IMR-90 (cell line): ENCODE measurements around the gene ARPIN. TPM values are rescaled to one million over a fixed set of nuclear protein-coding genes. Genes with fewer than 3 reads are reported as not detected.

Experiments
- ATAC-seq: fragments of 200-7000 bp; cut with Tn5 transposase; 2 replicates; pipeline ENCODE4 v1.9.1; 2020; ENCODE audit warnings: low read depth, mild to moderate bottlenecking, moderate library complexity
- BruUV-seq: library from RNA; stranded (reverse); fragments of 400-500 nt; replicated peaks from 2 replicates; lab custom pipeline; 2021; lab: Mats Ljungman, UMichigan
- CTCF ChIA-PET: fragments of 300-600 bp; formaldehyde crosslinking; extraction: SDS; loops from one replicate; lab custom pipeline; 2021; ENCODE audit warnings: antibody characterized with exemption; lab: Yijun Ruan, JAX
- POLR2A ChIA-PET: fragments of 300-600 bp; sonication (Branson Sonifier 250); formaldehyde crosslinking; loops from one replicate; lab custom pipeline; 2022; ENCODE audit warnings: antibody characterized with exemption; ENCODE audit not compliant: unreplicated experiment; lab: Charles Lee
- DNase-seq: peaks from one replicate; pipeline ENCODE4 v3.0.0; 2013
- H2AFZ ChIP-seq: replicated peaks from 2 replicates; pipeline ENCODE3; 2013; ENCODE audit warnings: low read length, mild to moderate bottlenecking; ENCODE audit not compliant: poor library complexity
- H2AK5ac ChIP-seq: 2 replicates; pipeline ENCODE4 v1.6.1; 2013; ENCODE audit warnings: low read depth, low read length, inconsistent platforms
- H2AK9ac ChIP-seq: replicated peaks from 2 replicates; pipeline ENCODE3; 2013; ENCODE audit warnings: mild to moderate bottlenecking, low read depth, low read length, moderate library complexity; ENCODE audit not compliant: poor library complexity
- H2BK120ac ChIP-seq: 2 replicates; pipeline ENCODE4 v1.6.1; 2013; ENCODE audit warnings: low read depth, low read length, inconsistent platforms
- H2BK15ac ChIP-seq: 3 replicates; pipeline ENCODE4 v1.6.1; 2013; ENCODE audit warnings: low read depth, low read length, inconsistent platforms
- H2BK20ac ChIP-seq: 2 replicates; pipeline ENCODE4 v1.6.1; 2013; ENCODE audit warnings: low read depth, mild to moderate bottlenecking, inconsistent platforms, low read length, moderate library complexity
- H2BK5ac ChIP-seq: 2 replicates; pipeline ENCODE4 v1.6.1; 2013; ENCODE audit warnings: mild to moderate bottlenecking, low read depth, low read length, inconsistent platforms; ENCODE audit not compliant: poor library complexity, severe bottlenecking
- H3K14ac ChIP-seq: replicated peaks from 2 replicates; pipeline ENCODE4 v1.6.1; 2013; ENCODE audit warnings: low read depth, low read length, inconsistent platforms
- H3K18ac ChIP-seq: 2 replicates; pipeline ENCODE4 v1.6.1; 2013; ENCODE audit warnings: low read depth, low read length, control low read depth
- H3K23ac ChIP-seq: 2 replicates; pipeline ENCODE4 v1.6.1; 2013; ENCODE audit warnings: low read depth, low read length, inconsistent platforms
- H3K27ac ChIP-seq: 2 replicates; pipeline ENCODE4 v1.5.1; 2013; ENCODE audit warnings: mild to moderate bottlenecking, control low read depth, low read length; ENCODE audit not compliant: insufficient read depth
- H3K27me3 ChIP-seq: 2 replicates; pipeline ENCODE4 v1.6.1; 2013; ENCODE audit warnings: low read length; ENCODE audit not compliant: control insufficient read depth, insufficient read depth
- H3K36me3 ChIP-seq: 2 replicates; pipeline ENCODE4 v1.6.1; 2013; ENCODE audit warnings: low read length, mixed read lengths; ENCODE audit not compliant: control insufficient read depth, insufficient read depth
- H3K4ac ChIP-seq: 2 replicates; pipeline ENCODE4 v1.6.1; 2013; ENCODE audit warnings: low read depth, low read length, inconsistent platforms
- H3K4me1 ChIP-seq: 2 replicates; pipeline ENCODE4 v1.6.1; 2013; ENCODE audit warnings: low read length, mixed read lengths; ENCODE audit not compliant: control insufficient read depth, insufficient read depth
- H3K4me2 ChIP-seq: 2 replicates; pipeline ENCODE4 v1.6.1; 2013; ENCODE audit warnings: low read depth, mild to moderate bottlenecking, control low read depth, low read length, moderate library complexity
- H3K4me3 ChIP-seq: 2 replicates; pipeline ENCODE4 v1.5.1; 2013; ENCODE audit warnings: low read depth, mild to moderate bottlenecking, control low read depth, low read length, moderate library complexity; ENCODE audit not compliant: insufficient read depth
- H3K56ac ChIP-seq: 2 replicates; pipeline ENCODE4 v1.6.1; 2013; ENCODE audit warnings: low read length, inconsistent platforms; ENCODE audit not compliant: insufficient read depth; ENCODE audit errors: extremely low read depth
- H3K79me1 ChIP-seq, 2 experiments: 2 replicates each; pipeline ENCODE4 v1.6.1; 2013; ENCODE audit warnings: low read length in 2 of 2, inconsistent platforms in 1 of 2, low read depth in 1 of 2
- H3K9ac ChIP-seq: 2 replicates; pipeline ENCODE4 v1.6.1; 2013; ENCODE audit warnings: low read depth, low read length, control low read depth
- H3K9me1 ChIP-seq: 2 replicates; pipeline ENCODE4 v1.6.1; 2013; ENCODE audit warnings: low read length, inconsistent platforms; ENCODE audit not compliant: insufficient read depth
- H3K9me3 ChIP-seq: 2 replicates; pipeline ENCODE4 v1.6.1; 2013; ENCODE audit warnings: low read length; ENCODE audit not compliant: control insufficient read depth, insufficient read depth
- H4K20me1 ChIP-seq: 2 replicates; pipeline ENCODE4 v1.6.1; 2013; ENCODE audit warnings: low read length, inconsistent platforms; ENCODE audit not compliant: insufficient read depth
- H4K5ac ChIP-seq: 2 replicates; pipeline ENCODE4 v1.6.1; 2013; ENCODE audit warnings: mild to moderate bottlenecking, low read depth, low read length, control low read depth
- H4K8ac ChIP-seq, 2 experiments: 2 replicates each; pipeline ENCODE4 v1.6.1; 2013; ENCODE audit warnings: low read depth in 2 of 2, low read length in 2 of 2, control low read depth in 1 of 2, inconsistent platforms in 1 of 2
- H4K91ac ChIP-seq: 2 replicates; pipeline ENCODE4 v1.6.1; 2013; ENCODE audit warnings: low read depth, low read length, inconsistent platforms; ENCODE audit not compliant: insufficient read depth
- BHLHE40 ChIP-seq: fragments of 150-350 bp; IDR thresholded peaks from 2 replicates; pipeline ENCODE4 v1.6.1; 2016; ENCODE audit warnings: mild to moderate bottlenecking, low read depth, low read length
- CEBPB ChIP-seq: IDR thresholded peaks from 2 replicates; pipeline ENCODE4 v1.6.1; 2012; ENCODE audit warnings: low read depth, low read length, improper control_type of control experiment
- CHD1 ChIP-seq: IDR thresholded peaks from 2 replicates; pipeline ENCODE4 v1.6.1; 2012; ENCODE audit warnings: low read depth, low read length, improper control_type of control experiment
- CTCF ChIP-seq: conservative IDR thresholded peaks from 2 replicates; pipeline ENCODE4 v1.5.1; 2012; ENCODE audit warnings: mild to moderate bottlenecking, low read depth, low read length, improper control_type of control experiment
- ELK1 ChIP-seq: fragments of 150-350 bp; IDR thresholded peaks from 2 replicates; pipeline ENCODE4 v1.6.1; 2016; ENCODE audit warnings: low read depth, mild to moderate bottlenecking, low read length, moderate library complexity, borderline replicate concordance
- FOS ChIP-seq: fragments of 150-350 bp; IDR thresholded peaks from 2 replicates; pipeline ENCODE4 v1.6.1; 2016; ENCODE audit warnings: low read depth, low read length
- MAFK ChIP-seq: IDR thresholded peaks from 2 replicates; pipeline ENCODE4 v1.6.1; 2012; ENCODE audit warnings: low read depth, low read length, improper control_type of control experiment
- MAZ ChIP-seq: IDR thresholded peaks from 2 replicates; pipeline ENCODE4 v1.6.1; 2012; ENCODE audit warnings: low read depth, mild to moderate bottlenecking, low read length, improper control_type of control experiment, moderate library complexity, borderline replicate concordance
- NFE2L2 ChIP-seq: fragments of 150-350 bp; IDR thresholded peaks from 2 replicates; pipeline ENCODE4 v1.6.1; 2016; ENCODE audit warnings: low read depth, mild to moderate bottlenecking, low read length
- POLR2A ChIP-seq: IDR thresholded peaks from 2 replicates; pipeline ENCODE4 v1.6.1; 2012; ENCODE audit warnings: mild to moderate bottlenecking, low read depth, low read length
- RAD21 ChIP-seq: IDR thresholded peaks from 2 replicates; pipeline ENCODE4 v1.6.1; 2012; ENCODE audit warnings: low read length, improper control_type of control experiment
- RCOR1 ChIP-seq: IDR thresholded peaks from 2 replicates; pipeline ENCODE4 v1.6.1; 2012; ENCODE audit warnings: mild to moderate bottlenecking, low read length, improper control_type of control experiment; ENCODE audit not compliant: insufficient replicate concordance
- SMC3 ChIP-seq: fragments of 150-350 bp; IDR thresholded peaks from 2 replicates; pipeline ENCODE4 v1.6.1; 2016; ENCODE audit warnings: low read depth, mild to moderate bottlenecking, antibody characterized with exemption, low read length, moderate library complexity
- WGBS, 2 experiments: methylation state at CpG; one replicate each; pipeline versions ENCODE4 v1.1.5 to v1.1.7; 2013; ENCODE audit warnings: missing lambda C conversion rate in 2 of 2; ENCODE audit not compliant: insufficient read length in 1 of 2; ENCODE audit errors: extremely low coverage in 2 of 2; 5-methylcytosine and 5-hydroxymethylcytosine counted together
- dilution Hi-C: fragments of 300-500 bp; cut with HindIII; formaldehyde crosslinking; loops from one replicate; pipeline ENCODE4 v1.14.3; 2018; ENCODE audit warnings: low sequenced_read_pairs; ENCODE audit not compliant: unreplicated experiment
- in situ Hi-C: fragments of 300-500 bp; cut with MboI; formaldehyde crosslinking; loops from 3 replicates; pipeline ENCODE4 v1.14.3; 2019; ENCODE audit warnings: low sequenced_read_pairs, inconsistent platforms, mixed read lengths
- intact Hi-C: fragments of 100-400 bp; cut with micrococcal nuclease; formaldehyde crosslinking; loops from 2 replicates; pipeline ENCODE4 v1.10.0; 2022
- polyA plus RNA-seq, 3 experiments: library from polyadenylated mRNA; depleted of rRNA; stranded (reverse); fragments of >200 nt; gene quantifications; 2 replicates each; pipeline ENCODE4 v1.2.3, GENCODE V29; 2012; ENCODE audit warnings: low replicate concordance in 1 of 3
- total RNA-seq: library from RNA; depleted of rRNA; stranded (reverse); fragments of >200 nt; gene quantifications from 2 replicates; pipeline ENCODE4 v1.2.3, GENCODE V29; 2012

Gene ARPIN
- total and polyA plus RNA-seq, 2 of the 4 experiments (the other 2 are of a cell fraction) = 3.9 to 8.8 TPM

DNA sequence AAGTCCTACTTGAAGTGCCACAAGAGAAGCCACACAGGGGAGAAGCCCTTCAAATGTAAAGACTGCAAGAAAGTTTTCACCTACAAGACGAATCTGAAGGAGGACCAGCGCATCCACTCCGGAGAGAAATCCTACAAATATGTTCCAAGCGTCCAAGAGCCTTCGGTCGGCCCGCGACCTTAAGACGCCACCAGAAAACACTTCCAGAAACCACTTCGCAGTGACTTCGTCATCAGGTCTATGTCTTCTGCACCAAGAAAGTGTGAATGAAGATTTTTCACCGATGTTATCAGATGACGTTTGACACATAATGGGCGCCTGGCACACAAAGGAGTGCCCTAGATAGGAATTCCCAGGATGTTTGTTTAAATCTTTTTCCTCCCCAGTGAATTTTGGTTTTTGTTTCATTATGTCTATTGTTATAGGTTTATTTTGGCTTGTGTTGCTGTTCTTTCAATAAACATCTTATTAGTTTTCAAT lies 24.1 kb upstream of the ARPIN start:
- no peak overlapping the region for H3K27ac ChIP-seq
- H3K79me1 ChIP-seq = no peaks in the 10 kb centered on the region
- H3K4me2 ChIP-seq = no peak overlapping the region
- CTCF ChIA-PET = no interaction called here
- H3K9ac ChIP-seq = no peak overlapping the region
- no peaks in the 10 kb centered on the region for H3K9me1 ChIP-seq
- intact Hi-C loops = no loop called here
- no peak for ATAC-seq
- dilution Hi-C loops = no loop called here
- WGBS, 2 experiments = 96% methylated on average over 5 of the region's 14 CpGs; no CpG with 5 or more reads in 1 of the 2 experiments
- H4K91ac ChIP-seq = no peak overlapping the region
- H2AK5ac ChIP-seq = no peak overlapping the region
- no peak overlapping the region for H3K14ac ChIP-seq
- H2BK20ac ChIP-seq = no peak overlapping the region
- BruUV-seq = no TSS peak
- H3K4me3 ChIP-seq = no peak overlapping the region
- H3K4ac ChIP-seq = no peak overlapping the region
- H4K8ac ChIP-seq = no peak overlapping the region
- H3K23ac ChIP-seq = no peak overlapping the region
- TF ChIP-seq CTCF (no peak), CEBPB (no peak), BHLHE40 (no peak), RAD21 (no peak), CHD1 (no peak), SMC3 (no peak), NFE2L2 (no peak), POLR2A (no peak), FOS (no peak), MAZ (no peak), RCOR1 (no peak), MAFK (no peak), ELK1 (no peak)
- no peak overlapping the region for H2BK120ac ChIP-seq
- H2BK15ac ChIP-seq = no peak overlapping the region
- no peaks in the 10 kb centered on the region for H3K36me3 ChIP-seq
- H3K27me3 ChIP-seq = peaks cover 21% of the 10 kb centered on the region
- no peak for DNase-seq
- no peaks in the 10 kb centered on the region for H3K9me3 ChIP-seq
- H3K4me1 ChIP-seq = no peaks in the 10 kb centered on the region
- POLR2A ChIA-PET = no interaction called here
- no peak overlapping the region for H3K56ac ChIP-seq
- H2AK9ac ChIP-seq = no peak overlapping the region
- no peak overlapping the region for H3K18ac ChIP-seq
- in situ Hi-C loops = no loop called here
- no peaks in the 10 kb centered on the region for H4K20me1 ChIP-seq
- H4K5ac ChIP-seq = no peak overlapping the region
- H2BK5ac ChIP-seq = no peak overlapping the region
- no peak overlapping the region for H2AFZ ChIP-seq
